Right ventricle myocardium inferior (tissue), 1 donor: ENCODE measurements around the gene NPAS3. TPM values are rescaled to one million over a fixed set of nuclear protein-coding genes. Genes with fewer than 3 reads are reported as not detected.

Experiments
- ATAC-seq: fragments of 200-7000 bp; cut with Tn5 transposase; one replicate; pipeline ENCODE4 v1.9.1; 2020; ENCODE audit warnings: mild to moderate bottlenecking, moderate library complexity
- DNase-seq: peaks from one replicate; pipeline ENCODE4 v3.0.0; 2021; ENCODE audit errors: missing footprints
- intact Hi-C: fragments of 100-400 bp; cut with DNase I; formaldehyde crosslinking; loops from one replicate; pipeline ENCODE4 v1.11.0; 2022
- total RNA-seq: library from RNA; stranded (reverse); fragmentation: NEBNext Ultra II Directional; extraction: Animal tissue kit (Norgen Biotek cat#: 25700); gene quantifications from one replicate; pipeline ENCODE4 v1.2.1, GENCODE V29; 2021
- donor health status: DM: no; HTN: yes; CAD: no; lungs with severe emphysema.

The NPAS3 gene
- total RNA-seq, 1 donor from 2014 or later, result 1.9 TPM

GRCh38 chr14:33840797-33841196 is 902.1 kb downstream of the NPAS3 start:
- DNase-seq, result no peak
- intact Hi-C loops, result no loop called here
- ATAC-seq, result no peak

GRCh38 chr14:33842299-33842698 is 903.6 kb downstream of the NPAS3 start:
- no peak for DNase-seq
- intact Hi-C loops, result no loop called here

GRCh38 chr14:33844118-33844517 is 905.4 kb downstream of the NPAS3 start:
- intact Hi-C loops, result no loop called here
- DNase-seq (no peak), ATAC-seq (no peak)

More at GRCh38 chr14:33842299-33842698, 903.6 kb downstream of the NPAS3 start:
- ATAC-seq, result no peak

- DNase-seq, result no peak
- intact Hi-C loops, result loop anchor here (5.0 kb wide), 2 partner anchors 86 to 191 kb away; no protein-coding TSS in a partner anchor
- ATAC-seq, result no peak
These were observed 907.6 kb downstream of the NPAS3 start for GRCh38 chr14:33846100-33846824.

GRCh38 chr14:33847066-33847465 is 908.4 kb downstream of the NPAS3 start:
- DNase-seq (no peak), ATAC-seq (no peak)
- intact Hi-C loops, result loop anchor here (5.0 kb wide), 2 partner anchors 85 to 190 kb away; no protein-coding TSS in a partner anchor

GRCh38 chr14:33848009-33848408 is 909.3 kb downstream of the NPAS3 start:
- DNase-seq, result no peak
- ATAC-seq, result no peak
- intact Hi-C loops, result loop anchor here (5.0 kb wide), 2 partner anchors 84 to 189 kb away; no protein-coding TSS in a partner anchor

- intact Hi-C loops, result loop anchor here (1.0 to 5.0 kb wide), 4 partner anchors 83 to 249 kb away; partner anchors contain the start of gene EGLN3
These were observed 910.2 kb downstream of the NPAS3 start for GRCh38 chr14:33848706-33849454.

GRCh38 chr14:33849455-33849801 is 910.7 kb downstream of the NPAS3 start:
- intact Hi-C loops, result loop anchor here (1.0 to 5.0 kb wide), 4 partner anchors 83 to 249 kb away; partner anchors contain the start of gene EGLN3
- ATAC-seq, result no peak
- no peak for DNase-seq

More at GRCh38 chr14:33848706-33849454, 910.2 kb downstream of the NPAS3 start:
- ATAC-seq, result peak; percentile 91
- no peak for DNase-seq

- no peak for DNase-seq
- intact Hi-C loops, result no loop called here
- no peak for ATAC-seq
These were observed 912.1 kb downstream of the NPAS3 start for GRCh38 chr14:33850826-33851225.

- no peak for ATAC-seq
- DNase-seq, result no peak
- intact Hi-C loops, result no loop called here
These were observed 912.7 kb downstream of the NPAS3 start for GRCh38 chr14:33851366-33851765.

- intact Hi-C loops, result no loop called here
- ATAC-seq, result no peak
These were observed 913.3 kb downstream of the NPAS3 start for GRCh38 chr14:33851931-33852330.

More at GRCh38 chr14:33851931-33852330, 913.3 kb downstream of the NPAS3 start:
- no peak for DNase-seq
